Left ventricle myocardium inferior (tissue), 1 donor: Measurements from ENCODE around the gene MFSD6. TPM values are rescaled to one million over a fixed set of nuclear protein-coding genes. Genes with fewer than 3 reads are reported as not detected.

Experiments used
- DNase-seq: peaks from one replicate; pipeline ENCODE4 v3.0.0-alpha.2; 2020
- H3K27ac ChIP-seq: fragments of 200-600 bp; replicated peaks from 2 replicates; pipeline ENCODE4 v1.8.0; 2021
- H3K27me3 ChIP-seq: fragments of 200-600 bp; 2 replicates; pipeline ENCODE4 v1.8.0; 2021; ENCODE audit warnings: low read depth
- H3K36me3 ChIP-seq: fragments of 200-600 bp; 2 replicates; pipeline ENCODE4 v1.8.0; 2021
- H3K4me1 ChIP-seq: fragments of 200-600 bp; 2 replicates; pipeline ENCODE4 v1.8.0; 2021
- H3K4me3 ChIP-seq: fragments of 200-600 bp; 2 replicates; pipeline ENCODE4 v1.8.0; 2021; ENCODE audit warnings: mild to moderate bottlenecking, moderate library complexity
- H3K9me3 ChIP-seq: fragments of 200-600 bp; replicated peaks from 2 replicates; pipeline ENCODE4 v1.8.0; 2021
- intact Hi-C: fragments of 100-400 bp; cut with micrococcal nuclease; formaldehyde crosslinking; loops from one replicate; pipeline ENCODE4 v1.11.0; 2022
- total RNA-seq: library from RNA; stranded (reverse); fragmentation: NEBNext Ultra II Directional; extraction: Animal tissue kit (Norgen Biotek cat#: 25700); gene quantifications from one replicate; pipeline ENCODE4 v1.2.1, GENCODE V29; 2021
- TF ChIP-seq, protein P1 (sequence below): fragments of 200-600 bp; IDR thresholded peaks from 2 replicates; pipeline ENCODE4 v1.8.0; 2021; ENCODE audit warnings: antibody characterized with exemption, mild to moderate bottlenecking, borderline replicate concordance
- donor health status: DM: no; HTN: yes; CAD: no; lungs with severe emphysema.

The MFSD6 gene
- total RNA-seq, 1 donor from 2014 or later, result 21.4 TPM

DNA sequence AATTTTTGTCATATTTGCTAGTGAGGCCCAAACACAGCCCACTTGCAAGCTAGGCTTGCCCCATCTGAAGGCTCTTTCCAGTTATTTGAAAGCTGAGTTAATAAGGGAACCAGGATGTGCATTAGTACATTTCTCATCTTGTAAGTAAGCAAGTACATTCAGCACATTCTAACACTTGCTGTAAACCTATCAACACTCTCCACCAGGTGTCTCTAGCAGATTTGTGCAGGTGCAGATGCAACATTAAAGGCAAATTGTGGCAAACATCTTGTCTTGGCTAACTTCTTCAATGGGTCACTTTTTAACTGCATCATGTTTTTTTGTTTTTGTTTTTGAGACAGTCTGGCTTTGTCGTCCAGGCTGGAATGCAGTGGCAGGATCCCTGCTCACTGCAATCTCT, 25.3 kb upstream of the MFSD6 start:
- intact Hi-C loops, result loop anchor here (5.0 kb wide), 1 partner anchor 129 kb away; no protein-coding TSS in a partner anchor
- Histone ChIP-seq H3K27me3 (no peaks in the 10 kb centered on the region), H3K4me3 (no peak overlapping the region), H3K27ac (no peak overlapping the region), H3K9me3 (no peaks in the 10 kb centered on the region), H3K36me3 (no peaks in the 10 kb centered on the region), H3K4me1 (peaks cover 7% of the 10 kb centered on the region)
- no peak for DNase-seq
- TF ChIP-seq, protein P1, sequence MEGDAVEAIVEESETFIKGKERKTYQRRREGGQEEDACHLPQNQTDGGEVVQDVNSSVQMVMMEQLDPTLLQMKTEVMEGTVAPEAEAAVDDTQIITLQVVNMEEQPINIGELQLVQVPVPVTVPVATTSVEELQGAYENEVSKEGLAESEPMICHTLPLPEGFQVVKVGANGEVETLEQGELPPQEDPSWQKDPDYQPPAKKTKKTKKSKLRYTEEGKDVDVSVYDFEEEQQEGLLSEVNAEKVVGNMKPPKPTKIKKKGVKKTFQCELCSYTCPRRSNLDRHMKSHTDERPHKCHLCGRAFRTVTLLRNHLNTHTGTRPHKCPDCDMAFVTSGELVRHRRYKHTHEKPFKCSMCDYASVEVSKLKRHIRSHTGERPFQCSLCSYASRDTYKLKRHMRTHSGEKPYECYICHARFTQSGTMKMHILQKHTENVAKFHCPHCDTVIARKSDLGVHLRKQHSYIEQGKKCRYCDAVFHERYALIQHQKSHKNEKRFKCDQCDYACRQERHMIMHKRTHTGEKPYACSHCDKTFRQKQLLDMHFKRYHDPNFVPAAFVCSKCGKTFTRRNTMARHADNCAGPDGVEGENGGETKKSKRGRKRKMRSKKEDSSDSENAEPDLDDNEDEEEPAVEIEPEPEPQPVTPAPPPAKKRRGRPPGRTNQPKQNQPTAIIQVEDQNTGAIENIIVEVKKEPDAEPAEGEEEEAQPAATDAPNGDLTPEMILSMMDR, result peak; percentile 71

DNA sequence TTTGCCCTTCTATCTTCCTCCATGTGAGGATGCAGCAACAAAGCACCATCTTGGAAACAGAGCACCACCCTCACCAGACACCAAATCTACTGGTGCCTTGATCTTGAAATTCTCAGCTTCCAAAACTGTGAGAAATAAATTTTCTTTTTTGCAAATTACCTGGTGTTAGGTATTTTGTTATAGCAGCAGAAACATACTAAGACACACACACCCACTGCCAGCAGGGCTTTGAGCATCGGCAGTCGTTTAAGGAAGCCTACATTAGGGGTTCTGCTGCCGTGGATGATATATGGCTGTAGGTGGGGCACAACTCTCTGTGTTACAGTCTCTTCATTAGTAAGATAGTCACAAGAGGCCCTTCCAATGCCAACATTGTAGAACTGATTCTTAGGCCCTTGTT, 20.7 kb upstream of the MFSD6 start:
- no peaks in the 10 kb centered on the region for H3K36me3 ChIP-seq
- TF ChIP-seq, protein P1, result no peak
- no peak overlapping the region for H3K4me3 ChIP-seq
- H3K4me1 ChIP-seq, result no peaks in the 10 kb centered on the region
- no peak for DNase-seq
- no peaks in the 10 kb centered on the region for H3K9me3 ChIP-seq
- H3K27ac ChIP-seq, result no peak overlapping the region
- no peaks in the 10 kb centered on the region for H3K27me3 ChIP-seq
- intact Hi-C loops, result no loop called here

DNA sequence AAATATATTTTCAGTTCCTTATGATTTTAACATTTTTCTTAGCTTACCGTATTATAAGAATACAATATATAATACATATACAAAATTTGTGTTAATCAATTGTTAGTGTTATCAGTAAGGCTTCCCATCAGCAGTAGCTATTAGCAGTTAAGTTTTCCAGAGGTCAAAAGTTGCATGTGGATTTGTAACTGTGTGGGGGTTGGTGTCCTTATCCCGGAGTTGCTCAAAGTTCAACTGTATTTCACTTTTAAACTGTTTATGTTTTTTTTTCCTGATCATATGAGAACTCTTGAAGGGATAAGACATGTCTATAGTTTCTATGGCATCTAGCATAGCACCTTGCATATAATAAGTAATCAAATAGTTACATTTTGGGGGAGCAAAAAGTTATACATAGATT, 11.9 kb upstream of the MFSD6 start:
- H3K27me3 ChIP-seq, result no peaks in the 10 kb centered on the region
- H3K4me3 ChIP-seq, result no peak overlapping the region
- no peak for DNase-seq
- intact Hi-C loops, result no loop called here
- no peaks in the 10 kb centered on the region for H3K9me3 ChIP-seq
- no peak overlapping the region for H3K27ac ChIP-seq
- TF ChIP-seq, protein P1, result no peak
- H3K36me3 ChIP-seq, result no peaks in the 10 kb centered on the region
- no peaks in the 10 kb centered on the region for H3K4me1 ChIP-seq

- Histone ChIP-seq H3K27me3 (no peaks in the 10 kb centered on the region), H3K9me3 (no peaks in the 10 kb centered on the region), H3K27ac (no peak overlapping the region), H3K4me1 (peaks cover 10% of the 10 kb centered on the region), H3K36me3 (no peaks in the 10 kb centered on the region), H3K4me3 (no peak overlapping the region)
- no peak for DNase-seq
- intact Hi-C loops, result loop anchor here (10.0 kb wide), 1 partner anchor 92 kb away; no protein-coding TSS in a partner anchor
- TF ChIP-seq, protein P1, result no peak
Measured at GRCh38 chr2:190402986-190403603, 5.1 kb upstream of the MFSD6 start.

DNA sequence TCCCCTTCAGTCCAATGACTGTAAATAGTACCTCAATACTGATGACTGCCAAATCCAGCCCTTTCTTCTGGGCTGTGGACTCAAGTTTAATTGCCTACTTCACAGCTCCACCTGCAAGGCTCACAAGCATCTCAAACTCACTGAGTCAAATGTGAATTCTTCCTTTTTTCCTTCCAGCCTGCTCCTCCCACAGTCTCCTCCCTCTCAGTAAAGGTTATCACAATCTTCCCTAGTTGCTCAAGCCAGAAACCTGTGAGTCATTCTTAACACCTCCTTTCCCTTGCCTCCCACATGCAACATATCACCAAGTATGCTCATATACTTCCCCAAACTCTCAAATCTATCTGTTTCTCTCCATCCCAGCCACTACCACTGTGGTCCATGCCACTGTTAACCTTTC, 3.7 kb upstream of the MFSD6 start:
- intact Hi-C loops, result loop anchor here (10.0 kb wide), 1 partner anchor 90 kb away; no protein-coding TSS in a partner anchor
- Histone ChIP-seq H3K4me3 (no peak overlapping the region), H3K9me3 (no peaks in the 10 kb centered on the region), H3K36me3 (no peaks in the 10 kb centered on the region), H3K4me1 (peaks cover 22% of the 10 kb centered on the region), H3K27ac (no peak overlapping the region), H3K27me3 (no peaks in the 10 kb centered on the region)
- no peak for DNase-seq
- TF ChIP-seq, protein P1, result no peak
